ENCODE data around the gene MCC. TPM values are rescaled to one million over a fixed set of nuclear protein-coding genes. Genes with fewer than 3 reads are reported as not detected.

MCC gene
- total and polyA plus RNA-seq, 2 donors from 2014 or later, result 2.4 to 20.6 TPM

DNA sequence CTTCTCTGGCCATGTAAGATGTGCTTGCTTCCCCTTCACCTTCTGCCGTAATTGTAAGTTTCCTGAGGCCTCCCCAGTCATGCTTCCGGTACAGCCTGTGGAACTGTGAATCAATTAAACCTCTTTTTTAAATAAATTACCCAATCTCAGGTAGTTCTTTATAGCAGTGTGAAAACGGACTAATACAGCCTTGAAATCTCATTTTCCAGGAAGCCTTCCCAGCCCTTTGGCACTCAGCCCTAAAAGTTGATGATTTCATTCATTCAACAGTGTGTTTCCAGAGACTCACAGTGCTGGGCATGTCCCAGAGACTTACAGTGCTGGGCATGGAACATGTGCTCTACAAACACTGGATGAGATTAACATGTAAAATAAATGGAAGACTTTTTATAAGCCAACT, 375.8 kb downstream of the MCC start:
- Histone ChIP-seq H3K9ac (ENCODE audit: low read length in 3 of 3) (no peak overlapping the region), H3K4me1 (ENCODE audit: control insufficient read depth in 2 of 3, insufficient read depth in 2 of 3, low read depth in 1 of 3, low read length in 3 of 3) (no peaks in the 10 kb centered on the region), H3K27me3 (ENCODE audit: control insufficient read depth, insufficient read depth, low read length) (no peaks in the 10 kb centered on the region), H3K27ac (ENCODE audit: low read depth in 2 of 2, low read length in 2 of 2) (no peak overlapping the region), H3K9me3 (ENCODE audit: control insufficient read depth in 2 of 3, insufficient read depth in 1 of 3, low read length in 3 of 3) (no peaks in the 10 kb centered on the region), H3K4me3 (ENCODE audit: low read length in 3 of 3) (no peak overlapping the region), H3K36me3 (ENCODE audit: control insufficient read depth in 2 of 3, insufficient read depth in 3 of 3, low read length in 3 of 3) (no peaks in the 10 kb centered on the region)
- DNase-seq, result no peak
- no peak for FAIRE-seq
- intact Hi-C loops (cut with DNase I), result no loop called here
- TF ChIP-seq, protein P1, sequence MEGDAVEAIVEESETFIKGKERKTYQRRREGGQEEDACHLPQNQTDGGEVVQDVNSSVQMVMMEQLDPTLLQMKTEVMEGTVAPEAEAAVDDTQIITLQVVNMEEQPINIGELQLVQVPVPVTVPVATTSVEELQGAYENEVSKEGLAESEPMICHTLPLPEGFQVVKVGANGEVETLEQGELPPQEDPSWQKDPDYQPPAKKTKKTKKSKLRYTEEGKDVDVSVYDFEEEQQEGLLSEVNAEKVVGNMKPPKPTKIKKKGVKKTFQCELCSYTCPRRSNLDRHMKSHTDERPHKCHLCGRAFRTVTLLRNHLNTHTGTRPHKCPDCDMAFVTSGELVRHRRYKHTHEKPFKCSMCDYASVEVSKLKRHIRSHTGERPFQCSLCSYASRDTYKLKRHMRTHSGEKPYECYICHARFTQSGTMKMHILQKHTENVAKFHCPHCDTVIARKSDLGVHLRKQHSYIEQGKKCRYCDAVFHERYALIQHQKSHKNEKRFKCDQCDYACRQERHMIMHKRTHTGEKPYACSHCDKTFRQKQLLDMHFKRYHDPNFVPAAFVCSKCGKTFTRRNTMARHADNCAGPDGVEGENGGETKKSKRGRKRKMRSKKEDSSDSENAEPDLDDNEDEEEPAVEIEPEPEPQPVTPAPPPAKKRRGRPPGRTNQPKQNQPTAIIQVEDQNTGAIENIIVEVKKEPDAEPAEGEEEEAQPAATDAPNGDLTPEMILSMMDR (IDR thresholded peaks at IDR 0.05; ENCODE audit: borderline replicate concordance, extremely low read depth, insufficient read depth), result no peak

DNA sequence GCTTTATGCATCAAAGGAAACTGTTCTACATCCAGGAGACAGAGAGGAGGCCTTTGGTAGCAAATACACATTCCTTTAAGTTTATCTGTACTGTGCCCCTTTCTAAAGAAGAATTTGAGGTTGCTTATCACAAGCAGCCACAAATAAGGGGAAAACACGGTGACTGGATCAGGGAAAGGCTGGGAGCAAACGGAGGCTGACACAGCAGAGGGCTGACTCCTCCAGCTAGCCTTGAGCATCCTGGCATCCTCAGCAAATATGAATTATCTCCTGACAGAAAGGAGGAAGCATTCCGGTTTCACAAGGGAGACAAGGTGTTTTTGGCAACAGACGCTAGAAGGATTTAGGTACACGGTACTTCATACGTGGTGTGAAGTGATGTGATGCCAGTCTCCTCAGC, 378.1 kb downstream of the MCC start:
- Histone ChIP-seq H3K4me1 (ENCODE audit: control insufficient read depth in 2 of 3, insufficient read depth in 2 of 3, low read depth in 1 of 3, low read length in 3 of 3) (no peaks in the 10 kb centered on the region), H3K4me3 (ENCODE audit: low read length in 3 of 3) (no peak overlapping the region), H3K9me3 (ENCODE audit: control insufficient read depth in 2 of 3, insufficient read depth in 1 of 3, low read length in 3 of 3) (no peaks in the 10 kb centered on the region), H3K9ac (ENCODE audit: low read length in 3 of 3) (no peak overlapping the region), H3K27me3 (ENCODE audit: control insufficient read depth, insufficient read depth, low read length) (no peaks in the 10 kb centered on the region), H3K36me3 (ENCODE audit: control insufficient read depth in 2 of 3, insufficient read depth in 3 of 3, low read length in 3 of 3) (no peaks in the 10 kb centered on the region), H3K27ac (ENCODE audit: low read depth in 2 of 2, low read length in 2 of 2) (no peak overlapping the region)
- FAIRE-seq (no peak), DNase-seq (no peak)
- TF ChIP-seq, protein P1 (IDR thresholded peaks at IDR 0.05; ENCODE audit: borderline replicate concordance, extremely low read depth, insufficient read depth), result no peak
- intact Hi-C loops (cut with DNase I), result no loop called here

DNA sequence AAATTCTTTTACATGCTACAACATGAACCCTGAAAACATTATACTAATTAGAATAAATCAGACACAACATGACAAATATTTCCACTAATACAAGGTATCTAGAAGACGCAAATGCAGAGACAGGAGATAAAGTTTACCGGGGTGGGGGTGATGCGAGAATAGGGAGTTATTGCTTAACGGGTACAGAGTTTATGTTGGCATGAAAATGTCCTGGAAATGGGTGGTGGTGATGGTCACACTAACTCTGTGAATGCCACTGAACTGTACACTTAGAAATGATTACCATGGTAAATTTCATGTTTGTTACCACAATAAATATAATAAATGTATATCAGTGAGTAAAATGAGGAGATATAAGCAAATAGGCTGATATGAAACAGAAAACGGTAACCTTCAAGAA, 378.9 kb downstream of the MCC start:
- TF ChIP-seq, protein P1 (IDR thresholded peaks at IDR 0.05; ENCODE audit: borderline replicate concordance, extremely low read depth, insufficient read depth), result no peak
- no peaks in the 10 kb centered on the region for H3K27me3 ChIP-seq (ENCODE audit: control insufficient read depth, insufficient read depth, low read length)
- H3K9ac ChIP-seq (ENCODE audit: low read length in 3 of 3), result no peak overlapping the region
- intact Hi-C loops (cut with DNase I), result no loop called here
- H3K4me3 ChIP-seq (ENCODE audit: low read length in 3 of 3), result no peak overlapping the region
- H3K36me3 ChIP-seq (ENCODE audit: control insufficient read depth in 2 of 3, insufficient read depth in 3 of 3, low read length in 3 of 3), result no peaks in the 10 kb centered on the region
- DNase-seq (no peak), FAIRE-seq (no peak)
- no peaks in the 10 kb centered on the region for H3K9me3 ChIP-seq (ENCODE audit: control insufficient read depth in 2 of 3, insufficient read depth in 1 of 3, low read length in 3 of 3)
- no peaks in the 10 kb centered on the region for H3K4me1 ChIP-seq (ENCODE audit: control insufficient read depth in 2 of 3, insufficient read depth in 2 of 3, low read depth in 1 of 3, low read length in 3 of 3)
- no peak overlapping the region for H3K27ac ChIP-seq (ENCODE audit: low read depth in 2 of 2, low read length in 2 of 2)

DNA sequence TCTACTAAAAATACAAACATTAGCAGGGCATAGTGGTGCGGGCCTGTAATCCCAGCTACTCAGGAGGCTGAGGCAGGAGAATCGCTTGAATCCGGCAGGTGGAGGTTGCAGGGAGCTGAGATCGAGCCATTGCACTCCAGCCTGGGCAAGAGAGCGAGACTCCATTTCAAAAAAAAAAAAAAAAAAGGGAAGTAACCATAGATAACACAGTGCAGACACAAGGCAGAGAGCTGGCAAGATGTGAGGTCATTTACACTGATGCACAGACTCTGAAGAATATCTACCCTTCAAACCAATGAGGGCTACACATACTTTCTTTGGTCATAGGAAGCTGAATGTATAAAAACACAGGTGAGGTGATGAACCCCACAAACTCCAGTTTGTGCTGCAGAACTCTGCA, 379.8 kb downstream of the MCC start:
- H3K4me3 ChIP-seq (ENCODE audit: low read length in 3 of 3), result no peak overlapping the region
- H3K36me3 ChIP-seq (ENCODE audit: control insufficient read depth in 2 of 3, insufficient read depth in 3 of 3, low read length in 3 of 3), result no peaks in the 10 kb centered on the region
- H3K9ac ChIP-seq (ENCODE audit: low read length in 3 of 3), result no peak overlapping the region
- DNase-seq, result no peak
- FAIRE-seq, result no peak
- H3K27me3 ChIP-seq (ENCODE audit: control insufficient read depth, insufficient read depth, low read length), result no peaks in the 10 kb centered on the region
- intact Hi-C loops (cut with DNase I), result no loop called here
- TF ChIP-seq, protein P1 (IDR thresholded peaks at IDR 0.05; ENCODE audit: borderline replicate concordance, extremely low read depth, insufficient read depth), result no peak
- no peaks in the 10 kb centered on the region for H3K9me3 ChIP-seq (ENCODE audit: control insufficient read depth in 2 of 3, insufficient read depth in 1 of 3, low read length in 3 of 3)
- H3K27ac ChIP-seq (ENCODE audit: low read depth in 2 of 2, low read length in 2 of 2), result no peak overlapping the region
- H3K4me1 ChIP-seq (ENCODE audit: control insufficient read depth in 2 of 3, insufficient read depth in 2 of 3, low read depth in 1 of 3, low read length in 3 of 3), result no peaks in the 10 kb centered on the region

Measured in kidney (tissue), 14 donors.